Hematopoietic multipotent progenitor cell (in vitro differentiated cells): ENCODE results near the gene TBXA2R. TPM values are rescaled to one million over a fixed set of nuclear protein-coding genes. Genes with fewer than 3 reads are reported as not detected.

Source experiments
- DNase-seq, 3 donors: peaks; one replicate each; pipeline ENCODE4 v3.0.0-alpha.2; 2011 to 2015; ENCODE audit warnings: low read depth in 2 of 3, low spot score in 2 of 3
- total RNA-seq: library from RNA; depleted of rRNA; stranded (reverse); fragments of >200 nt; gene quantifications from one replicate; pipeline ENCODE4 v1.2.3, GENCODE V29; 2012

Gene TBXA2R
- total RNA-seq, 1 donor = 1.3 TPM

DNA sequence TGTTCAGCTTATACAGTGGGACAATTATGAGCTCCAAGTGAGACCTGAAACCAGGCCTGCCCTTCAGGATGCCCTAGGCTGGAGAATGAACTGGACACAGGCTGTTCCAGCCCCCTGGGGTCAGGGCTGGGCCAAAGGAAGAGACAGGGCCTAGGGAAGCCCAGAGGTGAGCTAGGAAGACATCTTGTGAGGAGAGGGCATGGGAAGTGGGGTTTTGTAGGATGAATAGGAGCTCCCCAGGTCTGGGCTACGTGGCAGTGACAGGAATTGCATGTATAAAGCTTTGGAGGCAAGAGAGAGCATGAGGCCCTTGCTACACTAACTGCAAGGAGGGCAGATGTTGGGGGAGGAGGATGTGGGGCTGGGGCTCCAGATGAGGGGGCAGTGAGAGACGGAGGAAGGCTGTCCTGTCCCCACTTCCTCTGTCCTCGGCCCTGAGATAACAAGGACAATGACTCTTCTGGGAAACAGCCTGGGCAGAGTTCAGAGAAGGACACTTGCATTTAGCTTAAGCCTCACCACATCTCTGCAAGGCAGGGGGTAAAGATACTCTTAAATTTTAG lies 1.5 kb upstream of the TBXA2R start:
- peak in 1 of 3 donors; percentile 40 for DNase-seq

DNA sequence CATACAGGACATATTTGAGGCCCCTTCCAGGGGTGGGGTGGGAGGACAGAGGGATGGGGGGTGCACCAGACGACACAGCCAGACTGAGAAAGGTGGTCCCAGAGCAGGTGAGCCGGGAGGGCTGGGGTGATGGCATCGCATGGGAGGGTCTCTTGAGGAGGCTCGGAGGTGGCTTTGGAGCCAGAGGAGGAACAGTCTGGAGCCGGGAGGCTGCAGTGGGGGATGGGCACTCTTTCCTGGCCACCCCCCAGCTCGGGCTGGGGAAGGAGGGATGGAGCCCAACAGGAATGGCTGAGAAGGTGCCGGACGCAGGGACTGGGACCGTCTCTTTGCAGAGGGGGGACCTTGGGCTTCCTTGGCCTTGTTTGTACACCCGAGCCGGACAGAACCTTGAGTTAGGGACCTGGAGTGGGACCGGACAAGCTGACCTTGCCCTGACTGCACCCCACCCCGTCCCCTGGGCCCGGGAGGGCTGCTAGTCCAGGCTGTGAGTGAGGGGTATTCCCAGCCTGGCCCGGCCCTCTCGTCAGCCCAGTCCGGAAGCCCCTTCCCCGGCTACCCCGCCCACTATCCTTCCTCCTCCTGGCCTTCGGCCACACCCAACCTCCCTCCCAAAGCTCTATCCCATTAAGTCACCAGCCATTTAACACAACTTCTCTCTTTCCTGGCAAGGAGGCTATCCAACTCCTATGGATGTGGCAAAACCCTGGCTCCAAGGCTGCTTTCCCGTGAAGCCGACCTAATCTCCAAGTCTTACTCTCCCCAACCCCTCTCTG lies 816 bp upstream of the TBXA2R start:
- no peak for DNase-seq

GRCh38 chr19:3606174-3606689 lies 443 bp downstream of the TBXA2R start:
- no peak for DNase-seq

DNA sequence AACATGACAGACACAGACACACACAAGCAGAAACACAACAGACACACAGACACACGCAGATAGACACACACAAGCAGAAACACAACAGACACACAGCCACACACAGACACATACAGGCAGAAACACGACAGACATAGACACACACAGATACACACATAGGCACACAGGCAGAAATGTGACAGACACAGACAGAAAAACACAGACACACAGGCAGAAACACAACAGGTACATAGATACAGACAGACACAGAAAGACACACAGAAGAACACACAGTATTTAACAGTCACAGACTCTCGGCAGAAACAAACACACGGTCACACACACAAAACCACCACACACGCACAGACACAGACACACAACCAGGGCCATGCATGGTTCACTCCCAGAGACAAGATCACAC lies 905 bp downstream of the TBXA2R start:
- DNase-seq = no peak

DNA sequence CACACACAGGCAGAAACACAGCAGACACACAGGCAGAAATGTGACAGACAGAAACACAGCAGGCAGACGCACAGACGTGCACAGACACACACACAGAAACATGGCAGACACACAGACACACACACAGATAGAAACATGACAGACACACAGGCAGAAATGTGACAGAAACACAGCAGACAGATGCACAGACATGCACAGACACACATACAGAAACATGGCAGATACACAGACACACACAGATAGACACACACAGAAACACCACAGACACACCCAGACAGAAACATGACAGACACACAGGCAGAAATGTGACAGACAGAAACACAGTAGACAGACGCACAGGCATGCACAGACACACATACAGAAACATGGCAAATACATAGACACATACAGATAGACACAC lies 1.3 kb downstream of the TBXA2R start:
- DNase-seq = no peak

DNA sequence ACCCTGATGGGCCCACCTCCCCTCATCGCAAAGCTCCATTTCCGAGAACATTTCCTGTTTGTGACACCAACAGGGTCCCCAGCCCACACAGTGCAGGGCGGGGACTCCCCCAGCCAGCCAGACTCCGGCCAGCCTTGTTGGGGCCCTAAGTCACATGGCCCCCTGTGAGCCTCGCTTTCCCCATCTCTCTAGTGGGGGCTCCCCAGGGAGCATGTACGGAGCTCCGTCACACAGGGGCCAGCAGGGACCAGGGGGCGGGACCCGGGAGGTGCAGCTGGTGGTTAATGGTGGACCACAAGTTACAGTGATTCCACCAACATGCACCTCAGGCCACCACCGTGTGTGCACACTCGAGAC lies 1.7 kb downstream of the TBXA2R start:
- DNase-seq = peak in 1 of 3 donors; percentile 50

- DNase-seq = no peak
Observed at GRCh38 chr19:3604227-3604986, 2.3 kb downstream of the TBXA2R start.

- no peak for DNase-seq
Observed at GRCh38 chr19:3603121-3603811, 3.4 kb downstream of the TBXA2R start.

DNA sequence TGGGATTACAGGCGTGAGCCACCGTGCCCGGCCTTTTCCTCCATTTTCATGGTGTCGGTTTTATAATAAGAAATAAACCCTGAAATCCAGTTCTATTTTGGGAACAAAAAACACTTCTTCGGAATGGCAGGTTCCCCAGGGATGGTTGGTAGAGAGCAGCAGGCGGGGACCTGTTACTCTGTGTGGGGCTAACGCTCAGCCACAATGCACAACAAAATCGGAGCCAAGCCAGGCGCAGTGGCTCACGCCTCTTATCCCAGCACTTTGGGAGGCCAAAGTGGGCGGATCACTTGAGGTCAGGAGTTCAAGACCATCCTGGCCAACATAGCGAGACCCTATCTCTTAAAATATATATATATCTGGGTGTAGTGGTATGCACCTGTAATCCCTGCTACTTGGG lies 5.7 kb downstream of the TBXA2R start:
- no peak for DNase-seq

DNA sequence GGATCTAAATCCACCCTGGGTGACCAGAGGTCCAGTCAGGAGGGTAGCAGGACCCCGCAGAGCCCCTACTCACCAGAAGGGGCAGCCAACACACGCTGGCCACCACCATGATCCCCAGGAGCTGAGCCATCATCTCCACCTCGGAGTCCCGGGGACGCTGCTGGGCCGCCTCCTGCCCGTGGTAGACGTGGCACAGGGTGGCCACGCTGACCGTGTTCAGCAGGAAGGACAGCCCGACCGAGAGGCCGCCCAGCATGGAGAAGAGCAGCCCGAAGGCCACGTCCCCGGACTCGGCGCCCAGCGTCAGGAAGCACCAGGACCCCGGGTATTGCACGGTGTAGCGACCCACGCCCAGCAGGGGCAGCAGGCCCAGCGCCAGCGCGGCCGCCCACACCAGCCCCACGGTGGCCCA lies 6.9 kb downstream of the TBXA2R start:
- no peak for DNase-seq

- DNase-seq = no peak
Observed at GRCh38 chr19:3595521-3596061, 11.1 kb downstream of the TBXA2R start.

DNA sequence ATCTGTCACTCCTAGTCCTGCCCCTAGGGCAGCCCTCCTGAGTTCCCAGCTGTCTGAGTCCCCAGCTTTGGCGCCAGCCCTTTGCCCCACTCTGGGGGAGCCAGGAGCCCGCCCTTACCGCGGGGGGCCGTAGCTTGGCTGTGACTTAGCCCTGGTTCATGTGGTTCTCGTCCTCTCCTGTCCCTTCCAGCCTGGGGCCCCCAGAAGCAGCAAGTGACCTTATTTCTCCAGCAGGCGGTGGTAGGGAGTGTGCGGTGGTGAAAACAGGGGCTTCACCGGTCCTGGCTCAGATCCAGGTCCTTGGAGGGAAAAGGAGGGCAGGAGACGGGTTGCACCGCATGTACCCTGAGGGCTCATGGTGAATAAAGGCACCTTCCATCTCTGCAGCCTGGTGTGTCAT lies 13.5 kb downstream of the TBXA2R start:
- DNase-seq = peak in 1 of 3 donors; percentile 46

DNA sequence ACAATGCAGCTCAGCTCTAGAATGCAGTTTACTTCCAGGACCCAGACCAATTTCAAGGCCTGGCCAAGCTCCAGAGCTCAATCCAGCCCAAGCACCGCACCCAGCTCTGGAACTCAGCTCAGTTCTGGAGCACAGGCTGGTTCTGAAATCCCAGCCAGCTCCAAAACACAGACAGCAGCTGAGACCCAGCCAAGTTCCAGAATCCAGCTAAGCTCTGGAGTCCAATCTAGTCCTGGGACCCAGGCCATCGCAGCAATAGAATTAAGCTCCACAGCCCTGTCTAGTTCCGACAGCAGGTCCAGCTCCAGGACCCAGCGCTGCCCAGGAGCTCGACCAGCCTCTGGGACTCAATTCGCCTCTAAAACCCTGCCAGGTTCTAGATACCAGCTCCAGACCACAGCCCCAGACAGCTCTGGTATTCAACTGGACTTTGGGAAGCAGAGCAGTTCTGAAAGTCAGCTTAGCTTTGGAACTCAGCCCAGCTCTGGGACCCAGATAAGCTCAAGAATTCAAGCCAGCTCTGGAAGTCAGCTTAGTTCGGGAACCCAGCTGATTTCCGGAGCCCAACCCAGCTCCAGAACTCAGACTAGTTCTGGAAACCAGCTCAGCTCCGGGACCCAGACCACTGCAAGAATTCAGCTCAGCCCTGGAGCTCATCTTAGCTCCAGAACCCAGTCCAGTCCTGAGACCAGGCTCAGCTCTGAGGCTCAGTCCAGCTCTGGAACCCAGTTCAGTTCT lies 14.6 kb downstream of the TBXA2R start:
- no peak for DNase-seq

GRCh38 chr19:3590991-3591659 lies 15.6 kb downstream of the TBXA2R start:
- no peak for DNase-seq

- DNase-seq = no peak
Observed at GRCh38 chr19:3589949-3590348, 16.7 kb downstream of the TBXA2R start.

DNA sequence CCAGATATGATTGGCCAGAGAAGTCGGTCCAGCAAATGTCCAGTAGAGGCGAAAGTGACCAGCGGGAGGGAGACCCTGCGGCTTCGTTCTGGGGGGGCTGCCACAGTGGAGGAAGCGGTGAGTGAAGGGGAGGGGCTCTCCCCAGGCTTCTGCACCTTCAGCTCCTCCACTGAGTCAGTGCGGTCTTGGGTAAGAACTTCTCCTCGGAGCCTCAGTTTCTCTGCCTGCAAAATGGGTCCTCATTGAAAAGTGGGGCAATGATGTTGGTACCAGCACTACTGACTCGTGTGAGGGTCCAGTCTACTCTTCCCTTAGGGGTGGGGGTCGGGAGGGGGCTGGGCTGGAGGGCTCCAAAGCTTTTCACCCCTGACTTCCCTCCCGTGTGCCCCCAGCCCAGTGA lies 17.2 kb downstream of the TBXA2R start:
- DNase-seq = no peak

DNA sequence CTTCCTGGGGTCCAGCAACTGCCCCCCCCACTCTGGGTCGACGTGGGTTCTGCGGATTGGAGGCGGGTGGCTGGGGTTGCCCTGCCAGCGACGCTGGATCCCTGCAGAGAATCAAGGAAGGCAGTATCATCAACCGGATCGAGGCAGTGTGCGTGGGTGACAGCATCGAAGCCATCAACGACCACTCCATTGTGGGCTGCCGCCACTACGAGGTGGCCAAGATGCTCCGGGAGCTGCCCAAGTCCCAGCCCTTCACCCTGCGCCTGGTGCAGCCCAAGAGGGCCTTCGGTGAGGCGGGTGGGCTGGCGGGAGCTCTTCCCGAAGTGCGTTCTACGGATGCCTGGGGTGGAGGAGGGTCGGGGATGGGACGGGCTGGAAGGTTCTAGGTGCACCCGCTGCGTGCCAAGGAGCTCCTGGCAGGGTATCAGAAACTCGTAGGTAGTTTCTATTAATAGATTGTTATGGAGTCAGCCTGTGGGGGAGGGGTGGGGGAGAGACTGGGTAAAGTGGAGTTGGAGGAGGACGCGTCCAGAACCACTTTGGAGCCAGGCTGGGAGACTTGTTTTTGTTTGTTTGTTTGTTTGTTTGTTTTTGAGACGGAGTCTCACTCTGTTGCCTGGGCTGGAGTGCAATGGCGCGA lies 19.8 kb downstream of the TBXA2R start:
- DNase-seq = no peak

GRCh38 chr19:3586127-3586626 lies 20.5 kb downstream of the TBXA2R start:
- peak in 1 of 3 donors; percentile 67 for DNase-seq
